ENCODE measurements around the gene MAPT.

DNA sequence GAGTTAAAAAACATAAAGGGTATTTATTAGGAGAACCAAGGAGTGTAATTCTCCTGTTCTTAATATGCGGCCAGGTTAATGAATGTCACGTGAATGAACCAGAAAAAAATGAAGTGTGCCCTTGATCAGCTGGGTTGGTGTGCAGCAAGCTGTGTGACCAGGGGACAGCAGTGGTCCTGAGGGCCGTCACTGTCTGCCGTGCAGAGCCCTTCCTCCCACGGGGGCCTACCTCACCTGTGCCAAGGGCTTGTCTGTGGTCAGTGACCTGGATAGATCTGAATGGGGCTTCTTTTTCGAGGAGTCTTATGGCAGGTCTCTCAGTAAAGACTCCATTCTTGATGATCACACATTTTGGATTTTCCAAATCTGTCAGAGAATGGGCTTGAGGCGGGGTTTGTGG, 87.0 kb downstream of the MAPT start:
- TF ChIP-seq, protein P1, sequence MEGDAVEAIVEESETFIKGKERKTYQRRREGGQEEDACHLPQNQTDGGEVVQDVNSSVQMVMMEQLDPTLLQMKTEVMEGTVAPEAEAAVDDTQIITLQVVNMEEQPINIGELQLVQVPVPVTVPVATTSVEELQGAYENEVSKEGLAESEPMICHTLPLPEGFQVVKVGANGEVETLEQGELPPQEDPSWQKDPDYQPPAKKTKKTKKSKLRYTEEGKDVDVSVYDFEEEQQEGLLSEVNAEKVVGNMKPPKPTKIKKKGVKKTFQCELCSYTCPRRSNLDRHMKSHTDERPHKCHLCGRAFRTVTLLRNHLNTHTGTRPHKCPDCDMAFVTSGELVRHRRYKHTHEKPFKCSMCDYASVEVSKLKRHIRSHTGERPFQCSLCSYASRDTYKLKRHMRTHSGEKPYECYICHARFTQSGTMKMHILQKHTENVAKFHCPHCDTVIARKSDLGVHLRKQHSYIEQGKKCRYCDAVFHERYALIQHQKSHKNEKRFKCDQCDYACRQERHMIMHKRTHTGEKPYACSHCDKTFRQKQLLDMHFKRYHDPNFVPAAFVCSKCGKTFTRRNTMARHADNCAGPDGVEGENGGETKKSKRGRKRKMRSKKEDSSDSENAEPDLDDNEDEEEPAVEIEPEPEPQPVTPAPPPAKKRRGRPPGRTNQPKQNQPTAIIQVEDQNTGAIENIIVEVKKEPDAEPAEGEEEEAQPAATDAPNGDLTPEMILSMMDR (IDR thresholded peaks at IDR 0.05): no peak
- TF ChIP-seq POLR2A (IDR thresholded peaks at IDR 0.05; ENCODE audit: low read depth): no peak
